Activated effector memory CD4-positive, alpha-beta T cell treated with Interleukin-2 at 50 U/mL for 16 hours (primary cell): Measurements from ENCODE around the gene ARHGAP19.
"Not testable (repeated sequence)": the region's sequence is repeated elsewhere in the genome, so short reads cannot be mapped to it uniquely, and the experiment has no call there.

Source experiments
- DNase-seq: peaks from one replicate; pipeline ENCODE4 v3.0.0-alpha.2; 2020

ARHGAP19 gene

DNA sequence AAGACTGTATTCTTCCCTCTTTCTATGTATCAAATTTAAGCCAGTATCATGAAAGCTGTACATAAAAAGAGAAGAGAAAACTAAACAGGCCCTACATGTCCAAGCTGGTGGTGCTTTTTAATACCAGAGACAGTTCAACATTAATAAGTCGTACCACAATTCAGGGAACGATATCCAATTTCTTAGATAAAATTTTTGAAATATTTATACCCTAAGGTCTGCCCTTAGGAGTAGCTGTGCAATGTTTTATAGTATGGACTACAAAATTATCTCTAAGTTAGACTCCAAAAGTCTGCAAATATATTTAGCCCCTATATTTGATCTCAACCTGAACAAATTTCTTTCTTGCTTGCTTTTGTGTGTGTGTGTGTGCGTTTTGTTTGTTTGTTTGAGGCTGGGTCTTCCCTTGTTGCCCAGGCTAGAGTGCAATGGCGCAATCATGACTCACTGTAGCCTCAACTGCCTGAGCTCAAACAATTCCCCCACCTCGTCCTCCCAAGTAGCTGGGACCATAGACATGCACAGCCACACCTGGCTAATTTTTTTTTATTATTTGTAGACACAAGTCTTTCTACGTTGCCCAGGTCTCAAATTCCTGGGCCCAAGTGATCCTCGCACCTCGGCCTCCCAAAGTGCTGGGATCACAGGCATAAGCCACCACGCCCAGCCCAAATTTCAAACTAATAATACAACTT is 13.2 kb downstream of the ARHGAP19 start:
- DNase-seq, result no peak

DNA sequence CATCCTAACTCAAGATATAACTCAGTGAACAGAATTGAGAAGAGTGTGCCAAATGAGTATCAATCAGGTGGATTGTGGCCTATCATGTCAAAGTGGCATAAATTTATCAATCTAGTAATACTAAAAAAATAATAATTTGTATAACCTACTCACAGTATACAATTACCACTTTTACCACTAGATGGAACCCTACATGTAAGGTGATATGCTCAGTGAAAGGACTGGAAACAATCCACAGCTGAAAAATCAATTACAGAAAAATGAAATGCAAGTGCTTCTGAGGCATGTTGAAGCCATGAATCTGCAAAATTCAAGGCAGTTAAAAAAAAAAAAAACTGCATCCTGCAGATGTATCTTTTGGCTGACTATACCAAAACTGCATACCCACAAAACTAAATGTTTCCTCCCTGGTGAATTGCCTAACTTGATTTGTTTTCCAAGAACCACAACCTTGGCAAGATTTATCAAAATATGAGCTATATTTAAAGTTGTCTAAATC is 13.9 kb downstream of the ARHGAP19 start:
- no peak for DNase-seq

- DNase-seq, result no peak
Observed at GRCh38 chr10:97277551-97277950, 14.9 kb downstream of the ARHGAP19 start.

DNA sequence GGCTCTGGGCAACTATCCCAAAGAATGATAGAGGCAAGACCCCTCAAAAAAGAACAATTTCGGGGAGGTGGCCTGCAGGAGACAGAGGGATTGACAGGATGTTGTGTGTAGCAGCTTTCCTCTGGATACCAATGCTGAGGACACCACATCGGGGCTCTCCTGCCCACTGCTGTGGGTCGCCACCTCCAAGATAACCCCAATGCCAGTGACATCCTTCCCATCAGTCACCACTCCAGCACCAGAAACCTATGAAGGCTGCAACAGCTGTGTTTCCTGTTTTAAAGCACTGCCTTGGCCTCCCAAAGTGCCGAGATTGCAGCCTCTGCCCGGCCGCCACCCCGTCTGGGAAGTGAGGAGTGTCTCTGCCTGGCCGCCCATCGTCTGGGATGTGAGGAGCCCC is 17.6 kb downstream of the ARHGAP19 start:
- DNase-seq, result no peak

DNA sequence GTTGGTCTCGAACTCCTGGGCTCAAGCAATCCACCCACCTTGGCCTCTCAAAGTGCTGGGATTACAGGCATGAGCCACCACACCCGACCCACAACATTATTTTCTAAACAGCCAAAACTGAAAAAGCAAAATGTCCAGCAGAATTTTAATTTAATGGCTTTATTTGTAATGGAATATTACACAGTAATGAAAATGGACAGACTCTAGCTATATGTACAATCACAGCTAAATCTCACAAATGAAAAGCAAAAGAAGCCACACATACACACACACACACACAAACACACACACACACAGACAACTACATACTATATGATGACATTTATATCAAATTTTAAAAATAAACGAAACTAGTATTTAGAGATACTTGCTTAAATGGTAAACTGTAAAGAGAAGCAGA is 18.7 kb downstream of the ARHGAP19 start:
- DNase-seq, result no peak

- DNase-seq, result no peak
Observed at GRCh38 chr10:97270523-97271154, 21.8 kb downstream of the ARHGAP19 start.

DNA sequence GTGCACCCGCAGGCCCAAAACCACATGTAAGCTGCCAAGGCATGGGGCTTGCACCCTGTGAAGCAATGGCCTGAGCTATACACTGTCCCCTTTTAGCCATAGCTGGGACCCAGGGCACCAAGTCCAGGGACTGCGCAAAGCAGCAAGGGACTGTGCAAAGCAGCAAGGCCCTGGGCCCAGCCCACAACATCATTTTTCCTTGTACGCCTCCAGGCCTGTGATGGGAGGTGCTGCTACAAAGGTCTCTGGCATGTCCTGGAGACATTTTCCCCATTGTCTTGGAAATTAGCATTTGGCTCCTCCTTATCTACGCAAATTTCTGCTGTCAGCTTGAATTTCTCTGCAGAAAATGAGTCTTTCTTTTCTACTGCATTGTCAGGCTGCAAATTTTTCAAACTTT is 24.8 kb downstream of the ARHGAP19 start:
- DNase-seq, result no peak

GRCh38 chr10:97265095-97265494 is 27.3 kb downstream of the ARHGAP19 start:
- DNase-seq, result not testable (repeated sequence)

- DNase-seq, result no peak
Observed at GRCh38 chr10:97263971-97264370, 28.5 kb downstream of the ARHGAP19 start.

- no peak for DNase-seq
Observed at GRCh38 chr10:97261656-97262055, 30.8 kb downstream of the ARHGAP19 start.

- DNase-seq, result no peak
Observed at GRCh38 chr10:97261183-97261582, 31.3 kb downstream of the ARHGAP19 start.

GRCh38 chr10:97259119-97259518 is 33.3 kb downstream of the ARHGAP19 start:
- no peak for DNase-seq

DNA sequence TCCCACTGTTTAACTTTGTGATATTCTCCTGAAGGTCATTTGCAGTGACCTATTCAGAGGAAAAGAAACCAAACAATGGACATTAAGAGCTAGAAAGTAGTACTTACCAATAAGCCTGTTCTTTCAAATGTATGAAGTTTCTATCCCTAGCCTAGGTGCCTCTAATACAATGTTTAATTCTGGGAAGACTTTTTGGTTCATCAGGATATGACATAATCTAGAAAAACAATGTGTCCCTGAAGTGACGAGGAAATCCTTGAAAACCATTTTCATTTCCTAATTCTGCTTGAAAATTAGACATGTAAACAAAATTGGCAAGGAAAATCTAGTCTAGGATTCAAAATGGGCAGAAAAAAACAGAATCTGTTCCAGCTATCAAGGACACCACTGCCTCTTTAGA is 36.1 kb downstream of the ARHGAP19 start:
- DNase-seq, result no peak

- no peak for DNase-seq
Observed at GRCh38 chr10:97255512-97256293, 36.7 kb downstream of the ARHGAP19 start.

DNA sequence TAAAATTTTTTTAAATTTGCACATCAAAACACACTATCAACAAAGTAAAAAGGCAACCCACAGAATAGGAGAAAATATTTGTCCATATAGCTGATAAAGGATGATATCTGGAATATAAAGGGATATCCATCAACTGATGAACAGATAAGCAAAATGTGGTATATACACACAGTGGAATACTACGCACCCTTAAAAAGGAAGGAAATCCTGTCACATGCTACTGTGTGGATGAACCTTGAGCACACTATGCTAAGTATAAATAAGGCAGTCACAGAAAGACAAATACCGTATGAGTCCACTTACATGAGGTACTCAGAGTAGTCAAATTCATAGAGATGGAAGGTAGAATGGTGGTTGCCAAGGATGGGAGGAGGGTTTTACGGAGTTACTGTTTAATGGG is 37.7 kb downstream of the ARHGAP19 start:
- no peak for DNase-seq

GRCh38 chr10:97250952-97251351 is 41.5 kb downstream of the ARHGAP19 start:
- no peak for DNase-seq

- DNase-seq, result no peak
Observed at GRCh38 chr10:97243836-97244235, 48.6 kb downstream of the ARHGAP19 start.

GRCh38 chr10:97238855-97239254 is 53.6 kb downstream of the ARHGAP19 start:
- DNase-seq, result no peak

DNA sequence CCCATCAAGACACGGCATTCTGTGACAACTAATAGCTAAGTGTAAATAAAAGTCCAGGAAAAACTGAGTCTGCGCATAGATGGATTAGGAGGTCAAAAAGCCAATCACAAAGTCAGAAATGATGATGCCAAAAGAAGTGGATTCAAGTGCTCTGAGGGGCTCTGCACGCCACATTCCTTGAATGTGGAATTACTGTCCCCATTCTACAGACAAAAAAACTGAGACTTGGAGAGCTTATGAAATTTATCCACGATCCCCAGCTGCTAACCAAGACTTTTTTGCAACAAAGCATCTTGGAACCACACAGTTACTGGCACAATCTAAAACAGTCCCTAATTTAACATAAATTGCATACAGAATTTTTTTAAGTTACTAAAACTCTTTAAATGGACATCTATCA is 57.1 kb downstream of the ARHGAP19 start:
- DNase-seq, result no peak

DNA sequence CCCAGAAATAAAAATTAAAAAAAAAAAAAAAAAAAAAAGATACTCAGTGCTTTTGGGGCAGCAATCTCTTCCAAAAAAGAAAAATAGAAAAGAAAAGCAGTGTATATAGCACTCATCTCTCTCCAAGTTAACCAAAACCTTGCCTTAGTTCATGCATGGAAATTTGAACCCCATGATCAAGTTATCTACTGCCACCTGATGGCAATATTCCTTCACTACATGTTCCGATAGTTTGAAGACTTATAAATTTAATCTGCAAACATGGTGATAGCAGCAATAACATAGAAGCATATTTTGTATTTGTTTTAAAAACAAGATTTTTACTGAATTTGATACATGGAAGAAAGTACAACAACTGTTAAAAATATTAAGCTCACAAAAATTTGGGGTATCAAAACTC is 58.0 kb downstream of the ARHGAP19 start:
- no peak for DNase-seq

- DNase-seq, result no peak
Observed at GRCh38 chr10:97230146-97230545, 62.3 kb downstream of the ARHGAP19 start.

- DNase-seq, result no peak
Observed at GRCh38 chr10:97229322-97230015, 63.0 kb downstream of the ARHGAP19 start.

DNA sequence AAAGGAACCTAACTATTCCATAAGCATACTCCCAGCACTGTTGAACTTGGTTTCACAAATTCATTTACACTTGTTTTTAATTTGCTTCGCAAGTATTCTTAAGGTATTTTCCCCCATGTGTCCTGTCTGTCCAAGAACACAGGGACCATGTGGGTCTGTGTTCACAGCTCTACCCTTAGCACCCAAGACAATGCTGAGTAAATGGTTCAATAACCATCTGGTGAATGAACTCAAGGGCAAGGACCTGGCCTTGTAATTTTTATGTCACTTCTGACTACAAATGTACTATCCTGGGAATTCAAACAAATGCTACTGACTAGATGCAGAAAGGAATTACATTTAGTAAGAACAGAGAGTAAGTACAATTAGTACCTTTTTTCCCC is 63.7 kb downstream of the ARHGAP19 start:
- no peak for DNase-seq
